ENCODE results near the gene MCRIP1. TPM values are rescaled to one million over a fixed set of nuclear protein-coding genes. Genes with fewer than 3 reads are reported as not detected.
A peak's percentile ranks its signal among the peaks of the same experiment; 100 is the strongest.

The MCRIP1 gene
- total RNA-seq, 4 donors from 2014 or later = 8.3 to 36.2 (median 25.2) TPM

GRCh38 chr17:81863123-81863675 is 30.1 kb upstream of the MCRIP1 start:
- no peaks in the 10 kb centered on the region for H3K9me3 ChIP-seq
- in situ Hi-C loops (cut with MboI; ENCODE audit: low sequenced_read_pairs in 4 of 4) (no loop called here), intact Hi-C loops (cut with DNase I; ENCODE audit: low total_unique reads) (no loop called here)
- peak overlapping the region; percentile 99 to 100 (median 99) for H3K27ac ChIP-seq
- TF ChIP-seq CTCF (IDR thresholded peaks at IDR 0.05 in 4 of 5, conservative IDR thresholded peaks at IDR 0.05 in 1 of 5) = no peak
- no peak for TF ChIP-seq POLR2A (IDR thresholded peaks at IDR 0.05)
- peaks cover 0 to 10% of the 10 kb centered on the region in 2 donors for H3K36me3 ChIP-seq
- ATAC-seq (no peak), DNase-seq (peak in 1 of 2 donors; percentile 61)
- no peak overlapping the region for H3K4me3 ChIP-seq
- peaks cover 54 to 64% of the 10 kb centered on the region in 2 donors for H3K4me1 ChIP-seq
- H3K27me3 ChIP-seq = no peaks in the 10 kb centered on the region

DNA sequence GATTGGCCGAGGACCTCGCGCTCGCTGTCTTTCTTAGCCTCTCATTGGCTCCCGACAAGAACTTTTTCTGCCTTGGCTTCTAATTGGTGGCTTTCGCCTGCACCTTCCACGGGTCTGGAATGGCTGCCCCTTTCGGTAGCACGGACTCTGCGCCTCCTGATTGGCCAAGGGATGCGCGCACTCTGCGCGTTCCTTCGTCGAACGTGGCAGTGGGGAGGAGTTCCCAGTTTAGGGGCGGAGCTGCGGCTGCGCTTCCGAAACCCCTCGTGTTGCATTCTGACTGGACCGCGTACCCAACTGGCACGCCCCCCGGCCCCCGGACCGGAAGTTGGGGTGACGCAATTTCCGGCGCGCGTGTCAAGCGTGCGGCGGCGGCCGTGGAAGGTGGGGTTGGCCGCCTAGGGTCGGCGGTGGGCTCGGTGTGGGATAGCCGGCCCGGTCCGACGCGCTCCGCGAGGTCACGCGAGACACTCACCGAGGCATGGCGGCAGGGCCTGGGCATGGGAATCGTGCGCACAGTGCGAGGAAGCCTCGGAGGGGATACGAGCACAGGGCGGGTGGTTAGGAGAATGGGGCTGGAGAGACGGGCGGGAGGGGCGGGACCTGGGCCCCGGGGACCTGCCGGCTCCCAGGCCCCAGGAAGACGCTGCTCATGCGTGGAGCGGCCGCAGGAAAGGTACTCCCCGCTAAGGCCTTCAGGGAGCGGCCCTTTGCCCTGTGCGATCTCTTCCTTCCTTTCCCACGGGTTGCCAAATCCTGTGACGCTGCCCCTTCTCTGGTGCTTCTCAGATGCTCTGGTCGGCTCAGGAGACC is 27.9 kb upstream of the MCRIP1 start:
- Histone ChIP-seq H3K4me1 (peaks cover 53 to 61% of the 10 kb centered on the region in 2 donors), H3K36me3 (peaks cover 0 to 17% of the 10 kb centered on the region in 2 donors), H3K4me3 (peak overlapping the region; percentile 85 to 90 (median 88)), H3K9me3 (no peaks in the 10 kb centered on the region), H3K27ac (peak overlapping the region; percentile 99 to 100 (median 99)), H3K27me3 (no peaks in the 10 kb centered on the region)
- ATAC-seq (peak; percentile 85 to 88), DNase-seq (peak; percentile 100)
- intact Hi-C loops (cut with DNase I; ENCODE audit: low total_unique reads) (loop anchor here (1.0 to 2.0 kb wide), 6 partner anchors 20 to 238 kb away; partner anchors contain the start of genes FASN, LRRC45, MCRIP1 and PCYT2), in situ Hi-C loops (cut with MboI; ENCODE audit: low sequenced_read_pairs in 4 of 4) (no loop called here)
- TF ChIP-seq CTCF (IDR thresholded peaks at IDR 0.05 in 4 of 5, conservative IDR thresholded peaks at IDR 0.05 in 1 of 5) = peak in 3 of 5 experiments; percentile 7 to 63 (median 55)
- peak; percentile 97 to 99 for TF ChIP-seq POLR2A (IDR thresholded peaks at IDR 0.05)

GRCh38 chr17:81859906-81860755 is 27.0 kb upstream of the MCRIP1 start, which contains the start of gene P4HB:
Gene P4HB (minus strand): TSS chr17:81860535. CDS start chr17:81860471, 64 bp downstream.
- Histone ChIP-seq H3K27me3 (no peaks in the 10 kb centered on the region), H3K4me3 (peak within 1 kb of the TSS; percentile 85 to 94 (median 89)), H3K9me3 (no peaks in the 10 kb centered on the region), H3K4me1 (peaks cover 53 to 55% of the 10 kb centered on the region in 2 donors), H3K27ac (peak within 1 kb of the TSS; percentile 99 to 100 (median 99)), H3K36me3 (peaks cover 0 to 22% of the 10 kb centered on the region in 2 donors)
- in situ Hi-C loops (cut with MboI; ENCODE audit: low sequenced_read_pairs in 4 of 4) (loop anchor here in 1 of 4 donors (5.0 kb wide), 1 partner anchor 38 kb away; no protein-coding TSS in a partner anchor), intact Hi-C loops (cut with DNase I; ENCODE audit: low total_unique reads) (loop anchor here (1.0 to 2.0 kb wide), 4 partner anchors 39 to 239 kb away; partner anchors contain the start of genes FASN, LRRC45 and PCYT2)
- ATAC-seq = no peak
- TF ChIP-seq CTCF (IDR thresholded peaks at IDR 0.05 in 4 of 5, conservative IDR thresholded peaks at IDR 0.05 in 1 of 5) = no peak
- TF ChIP-seq POLR2A (IDR thresholded peaks at IDR 0.05) = peak; percentile 96 to 99
- no peak for DNase-seq
